D721Med (cell line): ENCODE measurements around the gene BCO2.
"Not testable (repeated sequence)": the region's sequence is repeated elsewhere in the genome, so short reads cannot be mapped to it uniquely, and the experiment has no call there.

Experiments used
- DNase-seq: peaks from one replicate; pipeline ENCODE4 v3.0.0; 2011; ENCODE audit warnings: low spot score; ENCODE audit not compliant: insufficient read length
- FAIRE-seq: peaks from 2 replicates; lab custom pipeline; 2011; peaks lifted over from hg19 to GRCh38; lab: Jason Lieb, UNC
- CTCF ChIP-seq: IDR thresholded peaks from 2 replicates; pipeline ENCODE4 v1.5.1; 2012; ENCODE audit warnings: mild to moderate bottlenecking, control low read depth; ENCODE audit not compliant: insufficient read depth; ENCODE audit errors: missing control alignments

Gene BCO2

DNA sequence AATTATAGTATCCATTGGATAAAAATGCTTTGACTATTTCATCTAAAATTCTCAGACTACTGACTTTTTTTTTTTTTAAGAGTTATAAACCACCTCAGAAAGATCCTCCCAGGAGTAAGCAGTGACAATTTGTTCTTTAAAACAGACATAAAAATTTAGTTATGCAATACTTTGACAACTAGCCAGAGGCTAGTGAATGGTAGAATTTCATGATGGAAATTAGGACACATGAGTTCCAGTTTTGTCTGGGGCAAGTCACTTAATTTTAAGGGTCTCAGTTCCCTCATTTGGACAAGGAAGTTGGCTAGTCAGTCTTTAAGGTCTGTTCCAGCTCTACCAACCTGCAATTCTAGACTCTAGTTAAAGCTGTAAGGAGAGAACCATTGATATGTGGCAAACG lies 14.3 kb upstream of the BCO2 start:
- no peak for TF ChIP-seq CTCF
- DNase-seq = no peak
- FAIRE-seq = no peak

DNA sequence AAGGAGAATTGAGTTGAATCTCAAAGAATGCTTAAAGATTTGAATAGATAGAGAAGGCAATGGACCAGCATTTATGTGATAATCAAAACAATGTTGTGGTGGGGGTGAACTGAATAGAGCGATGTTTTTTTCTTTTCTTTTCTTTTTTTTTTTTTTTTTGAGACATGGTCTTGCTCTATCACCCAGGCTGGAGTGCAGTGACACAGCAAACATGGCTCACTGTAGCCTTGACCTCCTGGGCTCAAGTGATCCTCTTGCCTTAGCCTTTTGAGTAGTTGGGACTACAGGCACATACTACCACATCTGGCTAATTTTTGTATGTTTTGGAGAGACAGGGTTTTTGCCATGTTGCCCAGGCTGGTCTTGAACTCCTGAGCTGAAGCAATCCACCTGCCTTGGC lies 13.1 kb upstream of the BCO2 start:
- DNase-seq, FAIRE-seq: not testable (repeated sequence)

GRCh38 chr11:112162761-112163546 lies 12.4 kb upstream of the BCO2 start:
- TF ChIP-seq CTCF = no peak
- FAIRE-seq = no peak
- no peak for DNase-seq

- TF ChIP-seq CTCF = no peak
- FAIRE-seq (no peak), DNase-seq (no peak)
Measured at GRCh38 chr11:112163875-112164685, 11.2 kb upstream of the BCO2 start, which contains the start of gene IL18. Gene IL18, minus strand, starts transcription at chr11:112164094. Its CDS starts 9,041 bp downstream, at chr11:112155053.

DNA sequence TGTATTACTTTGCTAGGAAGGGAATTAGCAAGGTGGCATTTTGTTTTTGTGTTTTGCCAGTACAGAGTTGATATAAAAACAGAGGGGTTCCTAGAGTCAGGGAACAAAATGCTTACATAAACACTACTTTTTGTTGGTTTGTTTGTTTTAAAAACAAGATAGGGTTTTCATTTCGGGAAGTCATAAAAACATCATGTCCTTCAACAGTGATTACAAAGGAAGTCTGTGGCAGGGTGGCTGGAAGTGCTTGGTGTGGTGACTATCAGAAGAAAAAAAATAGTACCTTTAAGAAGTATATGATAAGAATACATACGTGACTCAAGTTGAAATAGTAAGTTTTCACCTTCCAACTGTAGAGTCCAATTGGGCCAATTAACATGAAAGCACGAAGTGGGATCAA lies 10.3 kb upstream of the BCO2 start:
- no peak for TF ChIP-seq CTCF
- no peak for FAIRE-seq
- no peak for DNase-seq

- TF ChIP-seq CTCF = no peak
- FAIRE-seq (no peak), DNase-seq (no peak)
Measured at GRCh38 chr11:112166562-112166961, 8.8 kb upstream of the BCO2 start.

GRCh38 chr11:112167145-112167544 lies 8.2 kb upstream of the BCO2 start, which contains the start of gene TEX12:
Gene TEX12, plus strand, starts transcription at chr11:112167372. Its CDS starts 1,897 bp downstream, at chr11:112169269.
- no peak for DNase-seq
- FAIRE-seq = no peak
- no peak for TF ChIP-seq CTCF
